GM21529 (cell line): Measurements from ENCODE around the gene LILRB5.
"Not testable (repeated sequence)": the region's sequence is repeated elsewhere in the genome, so short reads cannot be mapped to it uniquely, and the experiment has no call there.

Experiments
- ATAC-seq: cut with Tn5 transposase; IDR thresholded peaks from one replicate; pipeline ENCODE4 v1.9.1; 2021; ENCODE audit not compliant: unreplicated experiment

LILRB5 gene

GRCh38 chr19:54257116-54257480 lies at the start of gene LILRB5:
Gene LILRB5 (minus strand): TSS chr19:54257273. CDS start chr19:54257193, 80 bp downstream.
- no peak for ATAC-seq

DNA sequence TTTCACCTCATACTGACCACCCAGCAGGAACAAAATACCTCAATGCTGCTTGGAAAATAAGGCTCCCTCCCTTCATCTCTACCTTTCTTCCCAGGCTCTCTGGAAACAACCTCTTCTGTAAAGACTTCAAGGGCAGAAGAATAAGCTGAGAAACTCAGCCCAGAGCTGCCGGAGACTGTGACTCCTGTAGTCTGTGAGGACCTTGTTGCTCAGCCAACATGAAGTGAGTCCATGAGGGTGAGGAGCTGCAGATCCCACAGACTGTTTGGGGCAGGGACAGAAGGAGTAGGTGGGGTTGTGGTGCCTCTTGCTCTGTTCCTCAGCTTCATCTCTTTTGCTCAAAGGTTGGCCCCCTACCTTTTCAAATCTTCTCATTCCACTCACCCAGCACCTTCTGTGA lies 48.1 kb upstream of the LILRB5 start:
- ATAC-seq: no peak

- no peak for ATAC-seq
These were observed 45.2 kb upstream of the LILRB5 start for GRCh38 chr19:54302257-54302656.

DNA sequence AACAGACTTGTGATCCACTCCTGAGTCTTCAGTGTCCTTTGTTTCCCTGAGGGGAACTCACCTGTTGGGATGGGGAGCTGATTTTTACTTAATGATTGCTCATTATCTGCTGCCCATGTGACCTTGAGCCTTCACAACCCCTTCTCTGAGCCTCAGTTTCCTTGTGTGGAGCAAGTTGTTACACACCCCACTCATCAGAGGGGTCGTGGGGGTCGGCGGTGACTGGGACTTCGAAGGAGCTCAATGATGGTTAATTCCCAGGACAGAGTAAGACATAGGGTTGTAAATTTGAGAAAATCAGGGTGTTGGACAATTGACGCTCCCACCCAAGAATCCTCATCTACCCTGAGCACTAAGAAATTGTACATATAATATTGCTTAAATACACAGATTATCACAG lies 42.4 kb upstream of the LILRB5 start:
- no peak for ATAC-seq

DNA sequence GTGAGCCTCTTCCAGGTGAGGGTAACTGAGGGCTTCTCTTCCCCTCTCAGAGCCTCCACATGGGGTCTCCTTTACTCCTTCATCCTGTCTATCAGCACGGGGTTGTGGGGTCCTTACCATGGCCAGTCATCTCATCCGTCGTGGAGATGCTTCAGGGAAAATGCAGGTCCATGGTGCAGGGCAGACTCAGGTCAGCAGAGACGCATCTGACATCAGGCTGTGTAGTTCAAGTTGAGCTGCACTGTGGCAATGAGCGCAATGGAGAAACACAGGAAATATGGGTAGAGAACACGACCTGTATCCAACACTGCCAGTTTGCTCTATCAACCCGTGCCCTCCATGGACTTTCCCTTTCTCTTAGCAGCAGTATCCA lies 42.0 kb upstream of the LILRB5 start:
- ATAC-seq: no peak

GRCh38 chr19:54298357-54299125 lies 41.5 kb upstream of the LILRB5 start:
- ATAC-seq: no peak

DNA sequence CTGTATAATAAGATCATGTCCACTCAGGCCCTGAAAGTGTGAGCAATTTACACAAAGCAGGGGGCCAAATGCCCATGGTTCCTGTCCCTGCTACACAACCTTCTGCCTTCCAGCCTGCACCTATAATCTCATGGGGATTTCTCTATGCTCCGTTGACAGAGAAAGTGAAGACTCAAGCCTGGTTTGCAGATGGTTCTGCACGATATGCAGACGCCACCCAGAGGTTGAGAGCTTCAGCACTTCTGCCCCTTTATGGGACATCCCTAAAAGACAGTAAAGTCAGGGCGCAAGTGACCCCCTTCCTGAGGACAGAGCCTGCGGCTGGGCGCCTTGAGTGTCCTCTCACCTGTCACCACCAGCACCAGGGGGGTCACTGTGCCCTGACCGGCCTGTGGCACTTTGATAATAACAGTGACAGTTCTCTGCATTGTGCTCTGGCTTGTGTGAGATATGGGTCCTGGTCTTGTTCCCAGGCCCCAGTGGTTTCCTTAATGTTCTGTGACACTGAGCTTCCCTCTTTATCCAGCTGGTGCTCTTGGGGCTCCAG lies 40.8 kb upstream of the LILRB5 start:
- no peak for ATAC-seq

DNA sequence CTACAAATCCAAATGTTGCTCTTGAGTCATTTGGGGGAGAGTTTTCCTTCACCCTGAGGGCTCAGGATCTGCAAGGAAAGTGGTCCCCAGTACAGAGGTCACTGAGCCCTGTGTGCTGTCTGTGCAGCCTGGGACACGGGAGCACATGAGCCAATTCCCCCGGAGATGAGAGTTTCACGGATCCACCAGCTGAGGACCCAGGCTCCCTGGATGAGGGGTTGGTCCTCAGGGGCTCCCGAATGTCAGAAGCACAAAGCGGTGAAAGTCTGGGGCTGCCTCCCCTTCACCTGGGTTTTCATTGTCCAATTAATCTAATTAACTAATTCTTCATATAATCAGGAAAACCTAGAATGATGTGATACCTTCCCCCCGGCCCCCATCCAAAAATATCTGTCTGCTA lies 37.5 kb upstream of the LILRB5 start:
- ATAC-seq: no peak

- not testable (repeated sequence) for ATAC-seq
These were observed 32.1 kb upstream of the LILRB5 start for GRCh38 chr19:54289160-54289559.

- no peak for ATAC-seq
These were observed 30.4 kb upstream of the LILRB5 start for GRCh38 chr19:54287456-54287855.

DNA sequence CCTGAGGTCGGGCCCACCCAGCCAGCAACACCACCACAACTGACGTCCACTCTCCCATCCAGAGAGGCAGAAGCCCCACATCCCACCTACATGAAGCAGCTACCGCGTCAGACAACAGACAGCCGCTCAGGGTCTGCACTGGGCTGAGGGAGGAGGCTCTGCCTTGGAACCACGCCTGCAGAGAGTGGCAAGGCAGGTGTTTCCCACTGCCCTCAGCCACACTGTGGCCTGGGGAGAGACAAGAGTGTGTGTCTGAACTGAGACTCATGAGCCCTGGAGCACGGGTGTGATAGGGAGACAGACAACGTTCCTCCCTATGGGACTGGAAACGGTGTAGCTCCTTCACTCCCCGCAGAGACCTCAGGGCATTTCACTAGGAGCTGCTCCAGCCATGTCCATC lies 29.2 kb upstream of the LILRB5 start:
- ATAC-seq: not testable (repeated sequence)

DNA sequence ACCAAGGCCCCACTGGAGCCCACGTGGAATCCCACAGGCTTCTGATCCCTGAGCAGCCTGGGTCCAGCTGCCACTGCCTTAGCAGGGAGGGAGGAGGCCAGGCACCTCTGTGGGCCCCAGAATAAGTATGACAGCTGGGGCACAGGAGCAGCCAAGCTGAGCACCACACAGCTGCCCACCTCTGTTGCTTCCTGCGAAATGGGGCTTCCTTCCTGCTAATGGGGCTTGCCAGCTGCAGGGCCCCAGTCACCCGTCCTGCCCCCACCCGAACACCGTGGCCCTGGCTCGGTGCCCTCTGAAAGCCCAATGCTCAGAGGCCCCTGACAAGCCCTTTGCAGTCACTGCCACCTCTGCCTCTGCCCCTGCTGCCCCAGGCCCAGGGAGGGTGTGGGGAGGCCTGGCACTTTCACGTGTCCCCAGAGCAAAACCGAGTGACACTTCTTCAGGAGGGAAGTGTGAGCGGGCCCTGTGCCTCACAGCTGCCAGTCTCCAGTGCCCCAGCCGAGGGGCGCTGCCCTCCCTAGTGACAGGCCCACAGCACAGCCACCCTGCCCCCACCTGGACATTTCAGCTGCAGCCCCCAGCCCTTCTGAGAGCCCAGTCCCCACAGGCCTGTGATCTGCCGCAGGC lies 28.5 kb upstream of the LILRB5 start:
- ATAC-seq: peak; percentile 52

GRCh38 chr19:54282686-54283470 lies 25.8 kb upstream of the LILRB5 start:
- ATAC-seq: no peak

- ATAC-seq: not testable (repeated sequence)
These were observed 24.6 kb upstream of the LILRB5 start for GRCh38 chr19:54281729-54282075.

DNA sequence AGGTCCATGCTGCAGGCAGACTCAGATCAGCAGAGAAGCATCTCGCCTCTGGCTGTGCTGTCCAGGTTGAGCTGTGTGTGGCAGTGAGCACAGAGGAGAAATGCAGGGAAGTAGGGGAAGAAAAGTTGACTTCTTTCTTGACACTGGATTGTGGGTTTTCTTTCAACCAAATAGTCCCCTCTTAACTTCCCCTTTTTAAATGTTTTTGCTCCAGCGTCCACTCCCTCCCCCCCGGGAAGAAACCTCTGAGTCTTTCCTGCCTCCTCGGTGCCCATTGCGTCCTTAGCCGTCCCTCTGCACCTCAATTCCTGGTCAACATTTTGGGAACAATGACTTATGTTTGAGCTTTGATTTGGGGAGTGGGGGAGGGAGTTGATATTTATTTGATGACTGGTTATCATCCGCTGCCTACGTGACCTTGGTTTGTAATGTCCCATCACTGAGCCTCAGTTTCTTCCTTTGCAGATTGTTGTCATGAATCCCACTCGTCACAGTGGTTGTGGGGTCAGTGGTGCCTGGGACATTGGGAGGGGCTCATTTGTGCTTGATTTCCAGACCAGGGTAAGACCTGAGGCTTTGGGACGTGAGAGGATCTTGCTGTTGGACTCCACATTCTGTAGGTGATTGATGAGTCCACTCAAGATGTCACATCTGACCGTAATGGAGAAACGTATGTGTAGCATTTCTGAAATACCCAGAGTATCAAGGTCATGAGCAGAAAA lies 24.1 kb upstream of the LILRB5 start, which contains the start of gene LILRB2:
TSS of gene LILRB2 (minus strand) at position 104 of the 722 bp plus-strand sequence. CDS start 614 bp downstream, outside the sequence.
- ATAC-seq: no peak

DNA sequence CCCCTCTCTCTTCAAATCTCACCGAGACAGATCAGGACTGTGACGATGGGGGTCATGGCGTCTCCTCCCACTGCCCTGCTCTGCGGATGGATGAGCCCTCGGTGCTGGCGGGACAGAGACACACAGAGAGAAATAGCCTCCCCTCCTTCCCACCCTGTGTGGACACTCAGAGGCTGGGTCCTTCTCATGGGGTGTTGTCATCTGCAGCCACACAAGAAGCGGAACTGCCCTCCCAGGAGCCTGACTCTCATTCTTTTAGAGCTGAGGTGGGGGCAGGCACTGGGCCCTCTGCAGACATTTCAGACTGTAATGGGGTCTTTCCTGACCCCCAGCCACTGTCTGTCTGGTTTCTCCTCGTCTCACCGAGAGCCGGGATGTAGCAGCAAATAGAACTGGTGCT lies 23.4 kb upstream of the LILRB5 start:
- ATAC-seq: not testable (repeated sequence)

DNA sequence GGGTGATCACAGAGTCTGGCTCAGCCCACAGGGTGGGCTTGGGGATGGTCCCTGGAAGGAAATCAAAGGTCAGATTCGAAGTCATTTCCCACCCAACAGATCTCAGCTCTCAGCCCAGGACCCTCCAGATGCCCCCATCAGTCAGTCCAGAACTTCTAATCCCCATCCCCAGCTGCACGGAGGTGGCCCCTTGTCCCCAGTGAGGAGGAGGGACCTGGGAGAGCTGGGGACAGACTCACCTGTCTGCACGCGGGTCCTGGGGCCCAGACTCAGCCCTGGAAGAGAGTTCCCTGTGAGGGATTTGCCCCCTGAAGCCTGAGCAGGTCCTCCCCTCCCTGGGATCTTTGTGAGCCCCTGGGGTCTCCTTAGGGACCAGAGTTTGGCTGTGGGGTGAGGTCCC lies 23.0 kb upstream of the LILRB5 start:
- ATAC-seq: not testable (repeated sequence)

- ATAC-seq: no peak
These were observed 22.4 kb upstream of the LILRB5 start for GRCh38 chr19:54279406-54279962.

- not testable (repeated sequence) for ATAC-seq
These were observed 21.6 kb upstream of the LILRB5 start for GRCh38 chr19:54278571-54279195.

DNA sequence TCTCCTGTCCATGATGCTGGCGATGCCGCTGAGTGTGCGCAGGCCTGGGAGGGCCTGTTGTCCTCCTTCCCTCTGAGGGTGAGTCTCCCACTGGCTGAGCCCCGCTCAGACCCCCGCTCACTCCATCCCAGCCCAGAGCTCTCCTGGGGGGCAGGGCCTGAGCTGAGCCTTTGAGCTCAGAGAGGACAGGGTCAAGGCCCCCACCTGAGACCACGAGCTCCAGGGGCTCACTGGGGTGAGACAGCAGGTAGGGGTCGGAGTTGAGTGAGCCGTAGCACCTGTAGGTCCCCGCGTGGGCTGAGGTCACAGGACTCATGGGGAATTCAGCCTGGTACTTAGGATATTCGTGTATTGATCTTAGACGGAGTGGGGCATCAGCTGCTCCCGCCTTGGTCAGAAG lies 21.0 kb upstream of the LILRB5 start:
- not testable (repeated sequence) for ATAC-seq
